IPS DF 6.9 (cell line): ENCODE results near the gene UBC.

ENCODE experiments used
- DNase-seq: peaks from one replicate; pipeline ENCODE4 v3.0.0-alpha.2; 2013; ENCODE audit warnings: low read depth, low spot score
- H3K27ac ChIP-seq: one replicate; pipeline ENCODE4 v1.5.1; 2013; ENCODE audit warnings: low read length, control low read depth
- H3K27me3 ChIP-seq: 2 replicates; pipeline ENCODE4 v1.6.1; 2013; ENCODE audit warnings: mild to moderate bottlenecking, low read length; ENCODE audit not compliant: control insufficient read depth, insufficient read depth
- H3K36me3 ChIP-seq: 2 replicates; pipeline ENCODE4 v1.6.1; 2013; ENCODE audit warnings: low read length; ENCODE audit not compliant: control insufficient read depth, insufficient read depth
- H3K4me1 ChIP-seq: 2 replicates; pipeline ENCODE4 v1.6.1; 2013; ENCODE audit warnings: low read length; ENCODE audit not compliant: control insufficient read depth, insufficient read depth
- H3K4me3 ChIP-seq: 2 replicates; pipeline ENCODE4 v1.5.1; 2013; ENCODE audit warnings: mild to moderate bottlenecking, low read length
- H3K9me3 ChIP-seq: 2 replicates; pipeline ENCODE4 v1.6.1; 2013; ENCODE audit warnings: low read length, inconsistent platforms; ENCODE audit not compliant: control insufficient read depth, insufficient read depth
- WGBS: extraction: QIAGEN DNeasy Blood & Tissue Kit; methylation state at CpG from one replicate; pipeline ENCODE4 v1.1.7; 2013; ENCODE audit warnings: mixed read lengths, missing lambda C conversion rate; ENCODE audit not compliant: insufficient read length, insufficient coverage; 5-methylcytosine and 5-hydroxymethylcytosine counted together

UBC gene

GRCh38 chr12:124869059-124869665 is 45.3 kb downstream of the UBC start:
- Histone ChIP-seq H3K27me3 (no peaks in the 10 kb centered on the region), H3K4me3 (no peak overlapping the region), H3K4me1 (peaks cover 5% of the 10 kb centered on the region; the same call in 1 of the 2 replicates), H3K9me3 (no peaks in the 10 kb centered on the region), H3K27ac (no peak overlapping the region), H3K36me3 (no peaks in the 10 kb centered on the region)
- no CpG with 5 or more reads among the region's 17 CpGs for WGBS
- DNase-seq = no peak

- H3K9me3 ChIP-seq = no peaks in the 10 kb centered on the region
- H3K27me3 ChIP-seq = no peaks in the 10 kb centered on the region
- no CpG with 5 or more reads among the region's 11 CpGs for WGBS
- no peak for DNase-seq
- peaks cover 5% of the 10 kb centered on the region; the same call in 1 of the 2 replicates for H3K4me1 ChIP-seq
- H3K27ac ChIP-seq = no peak overlapping the region
- H3K4me3 ChIP-seq = no peak overlapping the region
- no peaks in the 10 kb centered on the region for H3K36me3 ChIP-seq
Observed at GRCh38 chr12:124868252-124869058, 46.0 kb downstream of the UBC start.

GRCh38 chr12:124867401-124867930 is 47.0 kb downstream of the UBC start:
- Histone ChIP-seq H3K4me1 (peaks cover 8% of the 10 kb centered on the region; the same call in 1 of the 2 replicates), H3K36me3 (no peaks in the 10 kb centered on the region), H3K9me3 (no peaks in the 10 kb centered on the region), H3K4me3 (no peak overlapping the region), H3K27me3 (no peaks in the 10 kb centered on the region), H3K27ac (no peak overlapping the region)
- DNase-seq = no peak
- WGBS = no CpG with 5 or more reads among the region's 6 CpGs

- no CpG with 5 or more reads among the region's 9 CpGs for WGBS
- Histone ChIP-seq H3K27me3 (no peaks in the 10 kb centered on the region), H3K27ac (no peak overlapping the region), H3K4me3 (no peak overlapping the region), H3K36me3 (no peaks in the 10 kb centered on the region), H3K9me3 (no peaks in the 10 kb centered on the region), H3K4me1 (peaks cover 8% of the 10 kb centered on the region; the same call in 1 of the 2 replicates)
- no peak for DNase-seq
Observed at GRCh38 chr12:124866883-124867400, 47.5 kb downstream of the UBC start.

GRCh38 chr12:124866195-124866882 is 48.1 kb downstream of the UBC start:
- H3K9me3 ChIP-seq = no peaks in the 10 kb centered on the region
- WGBS = no CpG with 5 or more reads among the region's 10 CpGs
- no peaks in the 10 kb centered on the region for H3K27me3 ChIP-seq
- H3K36me3 ChIP-seq = no peaks in the 10 kb centered on the region
- H3K4me3 ChIP-seq = no peak overlapping the region
- peaks cover 8% of the 10 kb centered on the region; the same call in 1 of the 2 replicates for H3K4me1 ChIP-seq
- H3K27ac ChIP-seq = no peak overlapping the region
- DNase-seq = no peak

GRCh38 chr12:124865728-124866127 is 48.7 kb downstream of the UBC start:
- WGBS = no CpG with 5 or more reads among the region's 7 CpGs
- no peak overlapping the region for H3K27ac ChIP-seq

GRCh38 chr12:124864326-124864752 is 50.1 kb downstream of the UBC start:
- Histone ChIP-seq H3K4me3 (no peak overlapping the region), H3K27me3 (no peaks in the 10 kb centered on the region), H3K4me1 (peaks cover 8% of the 10 kb centered on the region; the same call in 1 of the 2 replicates), H3K9me3 (no peaks in the 10 kb centered on the region), H3K27ac (no peak overlapping the region), H3K36me3 (no peaks in the 10 kb centered on the region)
- DNase-seq = no peak
- WGBS = no CpG with 5 or more reads among the region's 14 CpGs

More at GRCh38 chr12:124865728-124866127, 48.7 kb downstream of the UBC start:
- H3K4me1 ChIP-seq = peaks cover 8% of the 10 kb centered on the region; the same call in 1 of the 2 replicates
- no peak for DNase-seq
- no peaks in the 10 kb centered on the region for H3K27me3 ChIP-seq
- no peaks in the 10 kb centered on the region for H3K36me3 ChIP-seq
- H3K9me3 ChIP-seq = no peaks in the 10 kb centered on the region
- H3K4me3 ChIP-seq = no peak overlapping the region

- Histone ChIP-seq H3K4me3 (peak within 1 kb of the TSS; percentile 54), H3K27me3 (no peaks in the 10 kb centered on the region), H3K27ac (no peak within 1 kb of the TSS), H3K9me3 (no peaks in the 10 kb centered on the region), H3K4me1 (peaks cover 5% of the 10 kb centered on the region; the same call in 1 of the 2 replicates), H3K36me3 (no peaks in the 10 kb centered on the region)
- WGBS = no CpG with 5 or more reads among the region's 89 CpGs
- DNase-seq = no peak
Observed at GRCh38 chr12:124863416-124864325, 50.8 kb downstream of the UBC start, which contains the start of gene SCARB1. Gene SCARB1, minus strand, starts transcription at chr12:124863864. Its CDS starts 144 bp downstream, at chr12:124863720.

GRCh38 chr12:124862768-124863415 is 51.6 kb downstream of the UBC start:
- no peak for DNase-seq
- no peak overlapping the region for H3K27ac ChIP-seq
- peak overlapping the region; percentile 54 for H3K4me3 ChIP-seq
- peaks cover 5% of the 10 kb centered on the region; the same call in 1 of the 2 replicates for H3K4me1 ChIP-seq
- no peaks in the 10 kb centered on the region for H3K9me3 ChIP-seq
- H3K27me3 ChIP-seq = no peaks in the 10 kb centered on the region
- WGBS = no CpG with 5 or more reads among the region's 22 CpGs
- no peaks in the 10 kb centered on the region for H3K36me3 ChIP-seq
